Activated T-cell treated with anti-CD3 and anti-CD28 coated beads, Interleukin-2, amount 50 U/mL, for 24 hours (primary cell): ENCODE measurements around the gene ANKFN1.

Experiments used
- DNase-seq: peaks from one replicate; pipeline ENCODE4 v3.0.0-alpha.2; 2020
- H3K27ac Mint-ChIP-seq: 2 replicates; pipeline ENCODE4 v1.8.0; 2020; ENCODE audit warnings: mild to moderate bottlenecking, mixed read lengths
- H3K27me3 Mint-ChIP-seq: 2 replicates; pipeline ENCODE4 v1.8.0; 2020; ENCODE audit warnings: mixed read lengths
- H3K36me3 Mint-ChIP-seq: 2 replicates; pipeline ENCODE4 v1.8.0; 2020; ENCODE audit warnings: low read depth, mixed read lengths
- H3K4me1 Mint-ChIP-seq: 2 replicates; pipeline ENCODE4 v1.8.0; 2020; ENCODE audit warnings: low read depth, mixed read lengths
- H3K4me3 Mint-ChIP-seq: 2 replicates; pipeline ENCODE4 v1.8.0; 2020; ENCODE audit warnings: mild to moderate bottlenecking, moderate library complexity, mixed read lengths
- H3K9me3 Mint-ChIP-seq: 2 replicates; pipeline ENCODE4 v1.8.0; 2020; ENCODE audit warnings: mixed read lengths

The ANKFN1 gene

GRCh38 chr17:56431736-56432135, 278.5 kb downstream of the ANKFN1 start:
- Mint-ChIP-seq H3K36me3 (no peaks in the 10 kb centered on the region), H3K4me3 (no peak overlapping the region), H3K4me1 (no peaks in the 10 kb centered on the region), H3K27me3 (peaks cover 12% of the 10 kb centered on the region), H3K9me3 (no peaks in the 10 kb centered on the region), H3K27ac (no peak overlapping the region)
- DNase-seq: no peak

DNA sequence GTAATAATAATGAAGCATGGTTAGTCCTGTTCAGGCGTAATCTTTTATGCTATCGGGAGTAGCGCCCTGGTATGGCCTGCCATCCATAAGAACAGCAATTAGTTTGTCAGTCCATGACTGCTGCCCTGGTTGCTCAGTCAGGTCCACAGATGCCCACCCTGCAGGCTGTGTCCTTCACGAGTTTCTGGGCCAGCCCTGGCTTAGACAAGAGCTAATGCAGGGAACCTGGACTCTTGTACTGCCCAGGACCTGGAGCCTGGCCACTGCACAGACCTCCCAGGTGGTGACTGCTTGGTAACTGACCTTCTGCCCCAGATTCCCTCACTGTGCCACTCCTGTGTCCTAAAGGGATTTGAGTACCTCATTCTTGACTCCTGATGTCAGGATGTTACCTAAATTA, 279.2 kb downstream of the ANKFN1 start:
- no peak for DNase-seq
- Mint-ChIP-seq H3K9me3 (no peaks in the 10 kb centered on the region), H3K4me1 (no peaks in the 10 kb centered on the region), H3K27me3 (peaks cover 15% of the 10 kb centered on the region), H3K36me3 (no peaks in the 10 kb centered on the region), H3K4me3 (no peak overlapping the region), H3K27ac (no peak overlapping the region)

GRCh38 chr17:56434610-56435009, 281.3 kb downstream of the ANKFN1 start:
- H3K4me1 Mint-ChIP-seq: no peaks in the 10 kb centered on the region
- H3K36me3 Mint-ChIP-seq: no peaks in the 10 kb centered on the region
- H3K27ac Mint-ChIP-seq: no peak overlapping the region
- DNase-seq: no peak
- peaks cover 15% of the 10 kb centered on the region for H3K27me3 Mint-ChIP-seq
- no peaks in the 10 kb centered on the region for H3K9me3 Mint-ChIP-seq
- H3K4me3 Mint-ChIP-seq: no peak overlapping the region

DNA sequence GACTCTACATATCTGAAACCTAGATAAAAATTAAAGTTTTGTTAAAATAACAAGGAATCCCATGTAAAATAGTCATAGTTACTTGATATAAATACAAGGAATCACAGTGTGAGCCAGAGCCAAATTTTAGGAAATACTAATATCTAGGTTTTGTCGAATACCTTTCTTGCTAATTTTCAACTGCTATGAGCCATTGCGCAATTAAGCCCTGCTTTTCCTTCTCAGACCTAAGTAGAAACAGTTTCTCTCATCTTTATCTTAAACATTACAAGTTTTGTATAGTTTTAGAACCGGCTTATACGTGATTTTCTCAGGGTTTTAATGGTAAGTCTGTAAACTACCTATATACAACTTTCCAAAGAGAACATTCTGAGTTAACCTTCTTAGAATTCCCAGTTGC, 282.9 kb downstream of the ANKFN1 start:
- Mint-ChIP-seq H3K9me3 (no peaks in the 10 kb centered on the region), H3K36me3 (no peaks in the 10 kb centered on the region), H3K4me1 (no peaks in the 10 kb centered on the region), H3K4me3 (no peak overlapping the region), H3K27me3 (peaks cover 15% of the 10 kb centered on the region), H3K27ac (no peak overlapping the region)
- DNase-seq: no peak

GRCh38 chr17:56440419-56440818, 287.1 kb downstream of the ANKFN1 start:
- no peak overlapping the region for H3K4me3 Mint-ChIP-seq
- H3K27ac Mint-ChIP-seq: no peak overlapping the region

DNA sequence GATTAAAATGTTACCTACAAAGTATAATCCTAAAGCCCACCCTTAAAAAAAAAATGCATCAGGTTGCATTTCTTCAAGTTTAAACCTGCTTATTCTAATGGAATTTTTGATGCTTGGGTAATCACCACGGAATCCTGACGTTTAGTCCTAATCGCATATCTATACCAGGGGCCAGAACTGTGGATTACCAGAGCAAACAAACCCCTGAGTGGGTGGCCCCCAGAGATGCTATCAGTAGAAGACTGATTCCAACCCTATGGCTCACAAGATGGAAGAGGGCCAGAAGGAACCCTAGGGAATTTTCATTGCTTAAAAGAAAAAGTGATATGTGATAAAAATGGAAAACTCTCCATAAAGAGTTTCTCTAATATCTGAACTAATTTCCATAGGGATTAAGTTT, 288.0 kb downstream of the ANKFN1 start:
- H3K4me3 Mint-ChIP-seq: no peak overlapping the region
- no peaks in the 10 kb centered on the region for H3K36me3 Mint-ChIP-seq
- H3K27me3 Mint-ChIP-seq: peaks cover 6% of the 10 kb centered on the region
- no peaks in the 10 kb centered on the region for H3K9me3 Mint-ChIP-seq
- DNase-seq: no peak
- H3K4me1 Mint-ChIP-seq: no peaks in the 10 kb centered on the region
- no peak overlapping the region for H3K27ac Mint-ChIP-seq

More at GRCh38 chr17:56440419-56440818, 287.1 kb downstream of the ANKFN1 start:
- no peaks in the 10 kb centered on the region for H3K36me3 Mint-ChIP-seq
- no peak for DNase-seq
- H3K9me3 Mint-ChIP-seq: no peaks in the 10 kb centered on the region
- H3K27me3 Mint-ChIP-seq: peaks cover 6% of the 10 kb centered on the region
- H3K4me1 Mint-ChIP-seq: no peaks in the 10 kb centered on the region

DNA sequence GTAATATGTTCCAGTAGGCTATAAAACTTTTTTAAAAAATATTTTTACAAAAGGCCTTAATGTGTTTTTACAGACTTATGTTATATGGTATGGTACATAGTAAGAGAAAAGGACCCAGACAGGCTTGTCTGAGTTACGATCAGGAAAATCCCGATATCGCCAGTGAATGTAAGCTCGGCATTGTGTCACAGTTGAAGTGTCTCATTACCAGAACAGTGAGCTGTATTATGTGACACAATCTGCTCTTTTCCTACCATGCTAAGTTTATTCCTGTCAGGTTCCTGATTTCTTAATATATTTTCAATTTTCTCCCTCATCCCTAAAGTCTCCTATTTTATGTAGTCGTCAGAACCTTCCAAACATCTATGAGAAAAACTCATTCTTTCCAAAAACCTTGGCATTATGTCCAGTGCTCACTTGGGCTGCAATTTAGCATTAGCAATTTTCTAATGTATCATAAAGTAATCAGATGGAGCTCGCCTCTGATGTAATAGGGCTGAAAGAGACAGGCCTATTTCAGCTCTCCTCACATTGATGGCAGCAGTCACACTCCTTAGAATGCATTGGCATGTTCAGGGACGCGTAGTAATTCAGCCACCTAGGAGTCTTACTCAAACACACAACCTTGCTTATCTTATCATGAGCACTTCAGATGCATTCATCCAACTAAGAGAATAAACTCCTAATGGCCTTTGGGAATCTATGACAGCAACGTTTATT, 292.6 kb downstream of the ANKFN1 start:
- no peak overlapping the region for H3K4me3 Mint-ChIP-seq
- H3K9me3 Mint-ChIP-seq: no peaks in the 10 kb centered on the region
- H3K36me3 Mint-ChIP-seq: no peaks in the 10 kb centered on the region
- DNase-seq: no peak
- peaks cover 4% of the 10 kb centered on the region for H3K27me3 Mint-ChIP-seq
- no peaks in the 10 kb centered on the region for H3K4me1 Mint-ChIP-seq
- H3K27ac Mint-ChIP-seq: no peak overlapping the region

DNA sequence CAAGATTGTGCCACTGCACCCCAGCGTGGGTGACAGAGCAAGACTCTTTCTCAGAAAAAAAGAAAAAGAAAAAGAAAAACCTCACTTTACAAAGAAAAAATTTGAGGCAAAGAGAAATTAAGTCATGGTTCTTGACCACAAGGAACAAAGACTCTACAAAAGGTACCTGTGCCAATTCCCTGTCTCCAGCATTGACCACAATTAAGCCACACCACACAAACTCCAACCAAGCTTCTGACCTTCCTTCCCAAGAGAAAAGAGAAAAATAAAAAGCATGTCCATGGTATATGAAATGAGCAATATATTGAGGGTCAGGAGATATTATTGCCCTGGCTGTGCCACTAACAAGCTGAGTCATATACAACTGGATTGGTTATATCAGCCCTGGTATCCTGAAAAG, 293.9 kb downstream of the ANKFN1 start:
- no peaks in the 10 kb centered on the region for H3K36me3 Mint-ChIP-seq
- no peak for DNase-seq
- H3K9me3 Mint-ChIP-seq: no peaks in the 10 kb centered on the region
- peaks cover 4% of the 10 kb centered on the region for H3K27me3 Mint-ChIP-seq
- no peak overlapping the region for H3K4me3 Mint-ChIP-seq
- no peaks in the 10 kb centered on the region for H3K4me1 Mint-ChIP-seq
- H3K27ac Mint-ChIP-seq: no peak overlapping the region

DNA sequence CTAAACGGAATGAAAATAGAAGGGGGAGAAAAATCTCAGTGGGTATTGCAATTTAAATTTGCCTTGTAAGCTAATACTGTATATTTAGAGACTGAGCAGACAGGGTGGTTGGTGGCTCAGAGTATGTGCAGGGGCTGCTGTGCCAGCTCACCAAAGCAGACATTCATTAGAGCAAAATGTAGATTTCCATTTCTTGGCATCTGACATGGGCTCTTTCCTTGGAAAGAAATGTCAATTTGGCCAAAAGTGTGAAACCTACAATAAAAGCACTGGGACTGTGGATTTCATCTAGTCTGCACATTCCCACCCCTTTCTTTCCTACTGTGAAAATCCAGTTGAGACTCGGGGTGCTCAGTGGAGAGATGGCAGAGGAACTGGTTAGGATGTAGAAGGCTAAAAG, 295.1 kb downstream of the ANKFN1 start:
- no peak overlapping the region for H3K4me3 Mint-ChIP-seq
- H3K27ac Mint-ChIP-seq: no peak overlapping the region
- no peaks in the 10 kb centered on the region for H3K9me3 Mint-ChIP-seq
- H3K27me3 Mint-ChIP-seq: no peaks in the 10 kb centered on the region
- no peak for DNase-seq
- H3K36me3 Mint-ChIP-seq: no peaks in the 10 kb centered on the region
- H3K4me1 Mint-ChIP-seq: no peaks in the 10 kb centered on the region

- no peak overlapping the region for H3K27ac Mint-ChIP-seq
- no peaks in the 10 kb centered on the region for H3K4me1 Mint-ChIP-seq
- no peak overlapping the region for H3K4me3 Mint-ChIP-seq
- no peaks in the 10 kb centered on the region for H3K9me3 Mint-ChIP-seq
- H3K36me3 Mint-ChIP-seq: no peaks in the 10 kb centered on the region
- H3K27me3 Mint-ChIP-seq: no peaks in the 10 kb centered on the region
- no peak for DNase-seq
These were observed 295.9 kb downstream of the ANKFN1 start for GRCh38 chr17:56449176-56449575.

GRCh38 chr17:56451629-56452028, 298.4 kb downstream of the ANKFN1 start:
- Mint-ChIP-seq H3K4me3 (no peak overlapping the region), H3K27me3 (peaks cover 9% of the 10 kb centered on the region), H3K9me3 (no peaks in the 10 kb centered on the region)

DNA sequence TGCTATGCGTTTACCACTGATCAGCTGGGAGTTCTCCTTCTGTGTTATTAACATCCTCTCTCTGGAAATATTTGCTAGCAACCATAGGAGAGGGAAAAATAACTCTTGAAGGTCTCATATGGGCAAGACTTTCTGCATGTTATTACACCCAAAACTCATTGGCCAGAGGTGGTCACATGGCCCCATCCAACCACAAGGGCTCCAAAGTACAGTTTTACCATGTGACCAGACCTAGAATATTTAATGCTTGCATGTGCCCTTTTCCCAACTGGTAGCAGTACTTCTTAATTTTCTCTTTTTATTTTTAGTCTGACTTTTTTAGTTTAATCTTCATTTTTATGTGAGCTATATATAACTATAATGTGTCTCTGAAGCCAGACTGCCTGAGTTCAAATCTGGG, 299.2 kb downstream of the ANKFN1 start:
- DNase-seq: no peak
- Mint-ChIP-seq H3K36me3 (no peaks in the 10 kb centered on the region), H3K9me3 (no peaks in the 10 kb centered on the region), H3K4me3 (no peak overlapping the region), H3K4me1 (no peaks in the 10 kb centered on the region), H3K27ac (no peak overlapping the region), H3K27me3 (peaks cover 13% of the 10 kb centered on the region)

More at GRCh38 chr17:56451629-56452028, 298.4 kb downstream of the ANKFN1 start:
- DNase-seq: no peak
- Mint-ChIP-seq H3K27ac (no peak overlapping the region), H3K36me3 (no peaks in the 10 kb centered on the region), H3K4me1 (no peaks in the 10 kb centered on the region)

DNA sequence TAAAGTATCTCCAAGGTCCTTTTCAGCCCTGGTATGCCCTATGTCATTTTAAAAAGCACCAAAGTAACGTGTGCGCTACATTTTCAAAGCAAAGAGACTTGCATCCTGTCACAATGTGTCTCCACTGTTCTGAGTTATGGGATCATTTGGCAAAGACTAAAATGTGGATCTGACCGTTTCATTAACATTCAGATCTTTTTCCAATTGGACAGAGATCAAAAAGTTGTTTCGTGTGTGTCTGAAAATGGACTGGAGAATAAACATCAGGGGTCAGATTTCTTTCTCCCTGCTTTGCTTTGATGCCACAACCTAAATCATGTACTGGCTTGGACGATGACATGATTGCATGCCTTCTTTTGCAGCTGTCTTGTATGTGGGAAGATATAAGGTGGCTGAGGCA, 304.2 kb downstream of the ANKFN1 start:
- Mint-ChIP-seq H3K27ac (no peak overlapping the region), H3K9me3 (no peaks in the 10 kb centered on the region), H3K4me3 (no peak overlapping the region), H3K4me1 (no peaks in the 10 kb centered on the region), H3K36me3 (no peaks in the 10 kb centered on the region), H3K27me3 (peaks cover 26% of the 10 kb centered on the region)
- no peak for DNase-seq

DNA sequence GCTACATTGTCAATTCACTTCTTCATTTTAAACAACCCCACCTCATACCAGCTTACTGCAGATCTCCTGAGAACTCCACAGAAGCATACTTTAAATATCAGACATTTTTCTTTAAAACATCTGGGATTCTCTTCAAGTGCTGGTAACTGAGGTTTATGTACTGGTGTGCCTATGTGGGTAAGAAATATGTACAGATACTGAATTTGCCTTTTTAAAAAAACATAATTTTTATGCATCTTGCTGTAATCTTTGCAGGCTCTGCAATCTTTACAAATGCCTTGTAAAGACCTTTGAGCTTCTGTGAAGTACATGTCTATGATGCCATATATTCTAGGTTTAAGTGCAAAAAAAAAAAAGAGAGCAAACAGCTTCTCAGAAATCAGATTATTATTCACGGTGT, 312.6 kb downstream of the ANKFN1 start:
- no peak overlapping the region for H3K4me3 Mint-ChIP-seq
- H3K27ac Mint-ChIP-seq: no peak overlapping the region
- no peak for DNase-seq
- H3K9me3 Mint-ChIP-seq: no peaks in the 10 kb centered on the region
- H3K27me3 Mint-ChIP-seq: peaks cover 3% of the 10 kb centered on the region
- H3K4me1 Mint-ChIP-seq: no peaks in the 10 kb centered on the region
- H3K36me3 Mint-ChIP-seq: no peaks in the 10 kb centered on the region

- H3K27me3 Mint-ChIP-seq: no peaks in the 10 kb centered on the region
- no peak overlapping the region for H3K27ac Mint-ChIP-seq
- H3K4me3 Mint-ChIP-seq: no peak overlapping the region
- no peaks in the 10 kb centered on the region for H3K36me3 Mint-ChIP-seq
- no peaks in the 10 kb centered on the region for H3K4me1 Mint-ChIP-seq
- DNase-seq: no peak
- H3K9me3 Mint-ChIP-seq: peaks cover 2% of the 10 kb centered on the region
These were observed 315.6 kb downstream of the ANKFN1 start for GRCh38 chr17:56468840-56469239.

GRCh38 chr17:56471696-56472095, 318.4 kb downstream of the ANKFN1 start:
- Mint-ChIP-seq H3K36me3 (no peaks in the 10 kb centered on the region), H3K27ac (no peak overlapping the region), H3K9me3 (peaks cover 2% of the 10 kb centered on the region), H3K4me3 (no peak overlapping the region), H3K27me3 (no peaks in the 10 kb centered on the region), H3K4me1 (peaks cover 8% of the 10 kb centered on the region)
- DNase-seq: no peak
